HG02973 (cell line): ENCODE data around the gene TBC1D10B.
"Not testable (repeated sequence)": the region's sequence is repeated elsewhere in the genome, so short reads cannot be mapped to it uniquely, and the experiment has no call there.

Experiments used
- ATAC-seq: cut with Tn5 transposase; IDR thresholded peaks from one replicate; pipeline ENCODE4 v1.9.1; 2021; ENCODE audit warnings: moderate library complexity; ENCODE audit not compliant: unreplicated experiment

The TBC1D10B gene

GRCh38 chr16:30337964-30338357 lies 32.3 kb downstream of the TBC1D10B start:
- not testable (repeated sequence) for ATAC-seq

- peak; percentile 6 for ATAC-seq
These were observed 34.5 kb downstream of the TBC1D10B start for GRCh38 chr16:30335598-30336474.

- ATAC-seq = peak; percentile 52
These were observed 35.2 kb downstream of the TBC1D10B start for GRCh38 chr16:30335028-30335597.

- ATAC-seq = peak; percentile 83
These were observed 35.8 kb downstream of the TBC1D10B start for GRCh38 chr16:30334473-30334989.

GRCh38 chr16:30324220-30324619 lies 46.1 kb downstream of the TBC1D10B start:
- ATAC-seq = not testable (repeated sequence)

GRCh38 chr16:30318647-30319046 lies 51.6 kb downstream of the TBC1D10B start:
- ATAC-seq = not testable (repeated sequence)

GRCh38 chr16:30310937-30311336 lies 59.4 kb downstream of the TBC1D10B start:
- ATAC-seq = not testable (repeated sequence)

GRCh38 chr16:30309255-30309654 lies 61.0 kb downstream of the TBC1D10B start:
- not testable (repeated sequence) for ATAC-seq
